ENCODE data around the gene SYP. TPM values are rescaled to one million over a fixed set of nuclear protein-coding genes. Genes with fewer than 3 reads are reported as not detected.

SYP gene
- total and polyA plus RNA-seq, 10 of the 15 experiments (the other 5 are each of a cell fraction or from before 2014, with no cell fraction given), result 0.34 to 1.7 (median 0.74) TPM

GRCh38 chrX:49178537-49178936 lies 21.5 kb downstream of the SYP start (continued):
- no peak for TF ChIP-seq BCLAF1 (IDR thresholded peaks at IDR 0.05)
- TF ChIP-seq NBN (IDR thresholded peaks at IDR 0.05), result no peak

GRCh38 chrX:49177873-49178480 lies 22.0 kb downstream of the SYP start:
- H3K4me1 ChIP-seq (ENCODE audit: control insufficient read depth, insufficient read depth, low read length), result peaks cover 5% of the 10 kb centered on the region; the same call in 1 of the 2 replicates
- no peak for FAIRE-seq
- H3K4me2 ChIP-seq (ENCODE audit: control insufficient read depth, insufficient read depth), result no peak overlapping the region
- CTCF ChIA-PET, result interaction anchor here (1.0 to 1.1 kb wide), 3 partner anchors 9 to 22 kb away, joined by 3 to 4 read pairs (median 3); no protein-coding TSS in a partner anchor
- no peak for DNase-seq (ENCODE audit: low read depth, low spot score)
- no peaks in the 10 kb centered on the region for H3K9me3 ChIP-seq (replicated peaks; ENCODE audit: control insufficient read depth, insufficient read depth, low read length)
- SMC1A ChIA-PET (ENCODE audit: uncharacterized antibody, unreplicated experiment), result no interaction called here
- H3K79me2 ChIP-seq (ENCODE audit: control insufficient read depth, insufficient read depth, low read length), result peaks cover 3% of the 10 kb centered on the region
- in situ Hi-C loops (cut with MboI), result no loop called here
- RAD21 ChIA-PET (ENCODE audit: unreplicated experiment), result interaction anchor here (1.0 kb wide), 1 partner anchor 36 kb away, joined by 4 read pairs; no protein-coding TSS in a partner anchor
- no peak overlapping the region for H2AFZ ChIP-seq (ENCODE audit: control insufficient read depth, low read depth, low read length)
- H3K9ac ChIP-seq (ENCODE audit: control insufficient read depth, insufficient read depth, low read length), result no peak overlapping the region
- intact Hi-C loops (cut with micrococcal nuclease; ENCODE audit: unreplicated experiment), result no loop called here
- no TSS peak for BruUV-seq (replicated peaks)
- POLR2A ChIA-PET, result interaction anchor here (0.9 kb wide), 1 partner anchor 11 kb away, joined by 3 read pairs; no protein-coding TSS in a partner anchor
- WGBS (ENCODE audit: insufficient coverage, insufficient replicate concordance, low lambda C conversion rate, missing lambda C conversion rate), result 68% methylated on average over 22 of the region's 23 CpGs
- H3K27ac ChIP-seq (ENCODE audit: control insufficient read depth, insufficient read depth), result no peak overlapping the region
- peaks cover 0 to 3% of the 10 kb centered on the region in 2 experiments; a peak in 3 of 4 replicates for H3K36me3 ChIP-seq (ENCODE audit: control insufficient read depth in 2 of 2, insufficient read depth in 2 of 2, low read length in 1 of 2)
- H4K20me1 ChIP-seq (ENCODE audit: control insufficient read depth, insufficient read depth), result no peaks in the 10 kb centered on the region
- ATAC-seq, result no peak
- H3K27me3 ChIP-seq (replicated peaks in 1 of 2; ENCODE audit: control insufficient read depth in 2 of 2, insufficient read depth in 2 of 2, low read length in 1 of 2), result no peaks in the 10 kb centered on the region
- H3K4me3 ChIP-seq, result no peak overlapping the region
- TF ChIP-seq ATF7 (IDR thresholded peaks at IDR 0.05; ENCODE audit: low read depth), result no peak
- TF ChIP-seq YBX1 (IDR thresholded peaks at IDR 0.05), result no peak
- TF ChIP-seq RBBP5 (conservative IDR thresholded peaks at IDR 0.05), result no peak
- no peak for TF ChIP-seq ZNF384 (IDR thresholded peaks at IDR 0.05; ENCODE audit: borderline replicate concordance, low read depth, low read length)
- no peak for TF ChIP-seq NFYB (IDR thresholded peaks at IDR 0.05; ENCODE audit: insufficient read depth, low read depth, low read length)
- TF ChIP-seq CBX3 (IDR thresholded peaks at IDR 0.05; ENCODE audit: borderline replicate concordance, low read depth), result no peak
- TF ChIP-seq ZZZ3 (IDR thresholded peaks at IDR 0.05; ENCODE audit: control insufficient read depth, insufficient read length, low read depth), result no peak
- TF ChIP-seq MEF2A (IDR thresholded peaks at IDR 0.05; ENCODE audit: insufficient read depth, low read depth, low read length), result no peak
- no peak for TF ChIP-seq NFIC (IDR thresholded peaks at IDR 0.05; ENCODE audit: low read depth, low read length)
- TF ChIP-seq TCF12 (IDR thresholded peaks at IDR 0.05; ENCODE audit: low read depth, low read length), result no peak
- no peak for TF ChIP-seq BCLAF1 (IDR thresholded peaks at IDR 0.05)
- no peak for TF ChIP-seq ELK1 (IDR thresholded peaks at IDR 0.05; ENCODE audit: low read depth, low read length)
- TF ChIP-seq E2F4 (IDR thresholded peaks at IDR 0.05; ENCODE audit: low read depth, low read length), result no peak
- TF ChIP-seq ZNF207 (IDR thresholded peaks at IDR 0.05; ENCODE audit: borderline replicate concordance), result no peak

Data from GM12878 (cell line).